Choroid plexus epithelial cell (primary cell): ENCODE measurements around the gene SERAC1.

Experiments used
- DNase-seq: peaks from one replicate; pipeline ENCODE4 v3.0.0-alpha.2; 2010; ENCODE audit warnings: low read depth
- H3K4me3 ChIP-seq: 2 replicates; pipeline ENCODE4 v1.5.1; 2011; ENCODE audit warnings: low read depth, mild to moderate bottlenecking, control low read depth, low read length, moderate library complexity
- CTCF ChIP-seq: conservative IDR thresholded peaks from 2 replicates; pipeline ENCODE4 v1.5.1; 2011; ENCODE audit warnings: low read depth, mild to moderate bottlenecking, control low read depth, inconsistent platforms, low read length, moderate library complexity

The SERAC1 gene

GRCh38 chr6:158109748-158110147, 58.3 kb downstream of the SERAC1 start:
- no peak overlapping the region for H3K4me3 ChIP-seq
- no peak for DNase-seq
- no peak for TF ChIP-seq CTCF

- no peak for TF ChIP-seq CTCF
- DNase-seq = no peak
- H3K4me3 ChIP-seq = no peak overlapping the region
These were observed 63.4 kb downstream of the SERAC1 start for GRCh38 chr6:158104696-158105095.

- no peak for TF ChIP-seq CTCF
- H3K4me3 ChIP-seq = no peak overlapping the region
- DNase-seq = no peak
These were observed 64.8 kb downstream of the SERAC1 start for GRCh38 chr6:158103228-158103627.

GRCh38 chr6:158095671-158096070, 72.4 kb downstream of the SERAC1 start:
- H3K4me3 ChIP-seq = no peak overlapping the region
- no peak for DNase-seq
- no peak for TF ChIP-seq CTCF

GRCh38 chr6:158095031-158095430, 73.0 kb downstream of the SERAC1 start:
- no peak for TF ChIP-seq CTCF
- no peak overlapping the region for H3K4me3 ChIP-seq
- peak; percentile 25 for DNase-seq

- H3K4me3 ChIP-seq = no peak overlapping the region
- no peak for DNase-seq
- TF ChIP-seq CTCF = no peak
These were observed 75.3 kb downstream of the SERAC1 start for GRCh38 chr6:158092806-158093205.

- TF ChIP-seq CTCF = no peak
- H3K4me3 ChIP-seq = no peak overlapping the region
- no peak for DNase-seq
These were observed 80.7 kb downstream of the SERAC1 start for GRCh38 chr6:158087224-158087867.
